Activated effector memory CD4-positive, alpha-beta T cell treated with Interleukin-2 at 50 U/mL for 16 hours (primary cell): ENCODE data around the gene KIAA2012.

Source experiments
- DNase-seq: peaks from one replicate; pipeline ENCODE4 v3.0.0-alpha.2; 2020

The KIAA2012 gene

GRCh38 chr2:202157211-202157990, 84.3 kb downstream of the KIAA2012 start:
- no peak for DNase-seq

DNA sequence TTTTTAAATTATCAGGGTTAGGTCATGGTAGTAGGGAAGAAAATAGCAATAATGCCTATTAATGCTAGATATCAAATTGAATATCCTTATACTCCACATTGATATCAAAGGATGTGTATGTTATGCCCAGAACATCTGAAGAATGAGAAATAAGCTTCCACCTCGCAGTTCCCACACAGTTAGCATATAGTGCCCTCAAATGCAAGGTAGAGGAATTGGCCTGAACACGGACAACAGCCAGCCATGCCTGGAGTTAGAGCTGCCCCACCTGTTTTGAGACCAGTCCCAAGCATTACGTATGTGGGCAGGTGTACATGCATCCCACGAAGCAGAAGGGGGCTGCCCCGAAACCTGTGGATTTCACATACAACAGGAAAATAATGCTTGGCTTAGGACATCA, 85.7 kb downstream of the KIAA2012 start:
- DNase-seq = no peak

DNA sequence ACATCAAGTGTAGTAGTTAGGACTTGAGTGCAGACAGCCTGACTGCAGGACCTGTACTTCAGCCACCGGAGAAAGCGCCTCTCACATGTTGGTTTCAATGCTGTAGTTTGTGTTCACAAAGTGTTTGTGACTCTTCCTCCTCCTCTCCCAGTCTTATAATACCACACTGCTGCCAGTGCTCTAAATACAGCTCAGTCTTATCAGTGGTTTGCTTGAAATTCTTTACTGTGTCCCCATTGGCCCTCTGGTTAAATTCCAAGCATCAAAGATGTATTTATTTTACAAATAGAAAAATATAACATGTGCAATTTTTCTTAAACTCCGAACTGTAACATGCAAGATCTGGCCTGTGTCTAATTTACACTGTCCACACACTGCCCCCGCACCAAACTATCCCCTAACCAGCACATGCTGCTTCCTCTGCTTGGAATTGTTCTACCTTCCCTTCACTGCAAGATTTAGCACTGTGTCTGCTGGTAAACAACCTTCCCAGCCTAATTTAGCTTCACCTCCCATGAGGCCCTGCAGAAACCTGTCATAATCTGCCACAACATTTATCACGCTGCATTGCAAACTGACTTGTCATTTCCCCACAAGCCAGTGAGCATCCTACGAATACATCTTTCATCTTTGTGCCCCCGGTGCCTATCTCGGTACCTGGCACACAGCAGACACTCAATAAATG, 88.2 kb downstream of the KIAA2012 start:
- no peak for DNase-seq

- no peak for DNase-seq
Observed at GRCh38 chr2:202164411-202164810, 91.4 kb downstream of the KIAA2012 start.

DNA sequence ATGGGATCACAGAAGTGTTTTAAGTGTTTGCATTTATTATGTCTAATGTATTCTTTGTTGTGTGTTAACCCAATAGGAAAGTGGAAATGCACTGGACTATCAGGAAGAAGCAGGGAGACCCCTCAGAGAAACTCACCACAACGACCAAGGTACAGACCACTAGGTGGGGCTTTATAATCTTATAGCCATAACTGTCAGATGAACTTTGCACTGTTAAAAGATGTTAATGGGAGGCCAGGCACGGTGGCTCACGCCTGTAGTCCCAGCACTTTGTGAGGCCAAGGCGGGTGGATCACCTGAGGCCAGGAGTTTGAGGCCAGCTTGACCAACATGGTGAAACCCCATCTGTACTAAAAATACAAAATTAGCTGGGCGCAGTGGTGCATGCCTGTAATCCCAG, 92.2 kb downstream of the KIAA2012 start:
- DNase-seq = no peak

- no peak for DNase-seq
Observed at GRCh38 chr2:202165945-202166344, 92.9 kb downstream of the KIAA2012 start.

GRCh38 chr2:202169131-202169530, 96.1 kb downstream of the KIAA2012 start:
- no peak for DNase-seq

GRCh38 chr2:202169832-202170424, 96.9 kb downstream of the KIAA2012 start:
- no peak for DNase-seq

DNA sequence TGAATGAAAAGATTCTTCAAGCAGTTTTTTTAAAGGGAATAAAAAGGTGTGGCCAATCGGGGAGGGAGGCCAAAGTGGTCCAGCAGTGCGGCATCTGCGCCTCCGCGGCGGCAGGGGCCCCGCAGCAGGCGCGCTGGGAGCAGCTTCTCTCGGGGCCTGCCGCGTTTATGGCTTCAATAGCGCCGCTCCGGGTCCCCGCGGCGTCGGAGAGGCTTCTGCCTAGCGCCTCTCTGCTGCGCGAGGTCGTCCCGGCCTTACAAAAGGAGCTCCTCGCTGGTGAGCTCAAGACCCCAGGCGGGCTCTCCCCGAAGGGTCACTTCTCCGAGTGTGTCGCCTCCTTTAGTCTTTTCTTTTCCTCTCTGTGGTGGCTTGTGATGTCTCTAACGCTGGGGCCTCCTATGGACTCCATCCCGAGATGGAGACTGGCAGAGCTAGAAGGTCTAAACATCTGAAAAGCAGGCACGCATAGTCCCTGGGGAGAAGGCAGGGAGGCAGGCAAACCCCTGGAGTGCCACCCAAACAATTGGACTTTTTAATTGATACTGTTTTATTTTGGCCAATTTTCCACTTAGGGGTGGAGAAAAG, 98.3 kb downstream of the KIAA2012 start:
- DNase-seq = no peak

DNA sequence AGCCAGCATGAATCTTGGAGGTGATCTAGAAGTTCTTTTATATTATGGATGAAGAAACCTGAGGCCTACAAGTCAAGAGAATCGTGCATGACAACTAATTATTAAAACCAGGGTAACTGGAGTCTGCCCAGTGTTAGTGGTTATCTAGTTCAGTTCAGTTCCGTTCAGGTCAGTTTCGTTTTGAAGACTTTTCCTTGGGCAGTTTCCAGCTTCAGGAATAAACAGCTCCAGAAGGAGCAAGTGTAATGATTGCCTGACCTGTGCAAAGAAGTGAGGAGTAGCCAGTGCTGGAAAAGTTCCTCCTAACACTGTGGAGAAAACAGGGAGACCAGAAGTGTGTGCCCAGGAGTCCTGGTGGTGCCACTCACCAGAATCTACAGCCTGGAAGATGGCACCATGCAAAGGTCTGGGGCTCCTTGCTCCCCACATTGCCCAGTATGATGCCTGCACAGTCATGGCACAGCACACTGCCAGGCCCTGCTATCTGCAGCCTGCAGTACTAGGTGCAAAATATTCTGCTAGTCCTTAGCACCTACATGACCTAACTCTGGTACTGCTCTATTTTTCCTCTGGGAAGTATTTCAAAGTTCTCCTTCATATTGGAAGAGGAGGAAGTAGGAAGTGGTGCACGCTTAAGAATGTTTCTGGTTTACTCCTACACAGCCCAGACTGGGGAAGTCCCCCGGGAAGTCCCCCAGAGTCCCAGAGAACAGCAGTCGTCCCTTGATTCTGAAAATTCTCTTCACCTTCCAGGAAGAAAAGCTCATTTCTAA, 99.6 kb downstream of the KIAA2012 start:
- no peak for DNase-seq

- peak; percentile 10 for DNase-seq
Observed at GRCh38 chr2:202178346-202178958, 105.4 kb downstream of the KIAA2012 start.

DNA sequence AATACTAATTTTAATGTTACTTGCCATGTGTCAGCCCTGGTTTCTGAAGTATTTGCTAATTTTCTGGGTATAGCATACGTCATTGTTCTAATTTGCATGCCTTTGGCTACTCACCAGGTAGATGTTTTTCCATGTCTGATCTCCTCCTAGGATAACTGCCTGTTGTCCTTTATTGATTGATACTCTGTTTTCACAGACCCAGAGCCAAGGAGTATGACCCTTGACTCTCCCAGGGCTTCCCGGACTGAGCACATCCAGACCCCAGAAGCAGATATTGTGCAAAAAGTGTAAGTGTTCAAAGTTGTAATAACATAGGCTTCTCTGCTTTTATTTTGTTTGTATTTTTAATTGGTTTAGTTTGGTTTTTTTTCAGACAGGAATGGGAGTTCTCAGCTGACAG, 111.5 kb downstream of the KIAA2012 start:
- no peak for DNase-seq

- DNase-seq = no peak
Observed at GRCh38 chr2:202185156-202185555, 112.1 kb downstream of the KIAA2012 start.

DNA sequence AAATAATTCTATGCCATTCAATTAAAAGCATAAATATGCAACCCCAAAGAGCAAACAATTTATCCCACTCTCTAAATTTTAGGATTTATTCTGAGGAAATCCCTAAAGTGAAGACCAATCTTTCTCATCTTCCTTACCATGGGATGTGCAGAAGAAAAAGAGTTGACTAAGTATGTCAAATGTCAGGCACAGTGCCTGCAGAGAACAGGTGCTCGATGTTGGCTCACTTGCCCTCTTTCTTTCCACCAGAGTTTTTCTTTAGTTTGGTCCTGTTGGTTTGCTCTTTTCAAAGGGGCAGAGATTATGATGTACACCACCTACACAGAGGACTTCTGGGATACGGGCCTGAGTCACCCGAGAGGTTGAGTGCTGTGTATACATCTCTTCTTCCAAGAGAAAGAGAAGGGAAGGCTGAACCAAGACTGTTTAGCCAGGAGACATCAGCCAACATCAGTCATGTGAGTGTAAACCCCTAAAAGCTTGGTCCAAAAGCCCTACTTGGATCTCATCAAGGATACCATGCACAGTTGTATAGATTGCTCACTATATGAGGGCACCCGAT, 113.7 kb downstream of the KIAA2012 start:
- DNase-seq = no peak

GRCh38 chr2:202187570-202187969, 114.5 kb downstream of the KIAA2012 start:
- DNase-seq = no peak

DNA sequence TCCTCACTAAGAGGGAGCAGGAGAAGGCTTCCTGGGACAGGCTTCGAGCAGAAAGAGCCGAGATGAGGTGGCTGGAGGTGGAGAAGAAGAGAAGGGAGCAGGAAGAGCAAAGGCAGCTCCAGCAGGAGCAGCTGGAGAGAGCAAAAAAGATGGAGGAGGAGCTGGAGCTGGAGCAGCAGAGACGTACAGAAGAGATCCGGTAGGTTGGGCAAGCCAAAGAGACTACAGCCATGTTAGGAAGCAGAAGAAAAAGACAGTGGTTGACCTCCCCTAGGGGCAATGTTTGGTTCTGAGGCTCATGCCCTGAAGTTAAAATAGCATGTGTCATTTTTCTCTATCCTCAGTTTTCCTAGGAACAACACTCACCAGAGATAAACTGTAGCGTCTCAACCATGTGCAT, 120.2 kb downstream of the KIAA2012 start:
- no peak for DNase-seq

- DNase-seq = no peak
Observed at GRCh38 chr2:202193881-202194353, 120.9 kb downstream of the KIAA2012 start.

- DNase-seq = no peak
Observed at GRCh38 chr2:202194418-202194817, 121.4 kb downstream of the KIAA2012 start.

GRCh38 chr2:202196727-202197126, 123.7 kb downstream of the KIAA2012 start:
- DNase-seq = no peak

DNA sequence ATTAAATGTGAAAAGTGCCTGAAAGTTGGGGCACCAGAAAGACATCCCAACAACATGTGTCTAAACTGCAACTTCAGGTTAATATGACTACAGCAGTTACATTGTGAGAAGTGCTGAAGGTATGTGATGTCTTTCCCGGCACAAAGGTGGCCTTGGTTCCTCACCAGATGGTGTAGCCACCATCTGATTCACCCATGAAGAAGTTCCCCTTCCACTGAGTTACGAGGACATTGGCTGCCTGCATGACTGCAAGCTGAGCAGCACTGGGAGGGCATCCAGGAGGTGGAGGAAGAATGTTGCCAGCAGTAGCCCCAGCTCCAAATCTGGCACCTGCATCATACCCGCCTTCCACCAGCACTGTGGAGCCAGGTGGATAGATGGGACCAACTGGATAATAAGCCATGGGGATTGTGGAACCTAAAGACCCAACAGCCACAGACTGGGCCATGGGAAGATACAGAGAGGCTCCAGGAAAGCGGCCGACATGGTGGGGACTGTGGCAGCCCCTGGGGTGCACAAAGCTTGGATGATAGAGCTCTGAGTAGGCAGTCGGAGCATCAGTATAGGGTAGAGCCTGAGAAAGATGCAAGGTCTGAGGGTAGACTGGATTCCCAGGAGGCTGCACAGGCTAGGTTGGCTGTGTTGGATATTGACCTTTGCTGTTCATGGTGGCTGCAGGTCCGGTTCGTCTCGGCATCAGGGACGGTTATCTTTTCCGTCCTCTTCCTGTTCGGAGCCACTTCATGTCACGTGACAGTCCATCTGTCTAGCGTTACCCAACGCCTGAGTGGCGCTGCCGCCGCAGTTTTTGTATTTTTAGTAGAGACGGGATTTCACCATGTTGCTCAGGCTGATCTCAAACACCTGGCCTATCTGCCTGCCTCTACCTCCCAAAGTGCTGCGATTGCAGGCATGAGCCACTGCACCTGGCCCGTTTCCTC, 128.4 kb downstream of the KIAA2012 start:
- no peak for DNase-seq

- DNase-seq = no peak
Observed at GRCh38 chr2:202203348-202203747, 130.3 kb downstream of the KIAA2012 start.
